Activated CD4-positive, CD25-positive, alpha-beta regulatory T cell treated with anti-CD3 and anti-CD28 coated beads, Interleukin-2, amount 50 U/mL, for 72 hours (primary cell): Measurements from ENCODE around the gene TMTC2.

Experiments
- DNase-seq: peaks from one replicate; pipeline ENCODE4 v3.0.0; 2021

The TMTC2 gene

GRCh38 chr12:82848845-82849244 is 162.1 kb downstream of the TMTC2 start:
- DNase-seq = no peak

- DNase-seq = no peak
Measured at GRCh38 chr12:82852529-82852928, 165.8 kb downstream of the TMTC2 start.

DNA sequence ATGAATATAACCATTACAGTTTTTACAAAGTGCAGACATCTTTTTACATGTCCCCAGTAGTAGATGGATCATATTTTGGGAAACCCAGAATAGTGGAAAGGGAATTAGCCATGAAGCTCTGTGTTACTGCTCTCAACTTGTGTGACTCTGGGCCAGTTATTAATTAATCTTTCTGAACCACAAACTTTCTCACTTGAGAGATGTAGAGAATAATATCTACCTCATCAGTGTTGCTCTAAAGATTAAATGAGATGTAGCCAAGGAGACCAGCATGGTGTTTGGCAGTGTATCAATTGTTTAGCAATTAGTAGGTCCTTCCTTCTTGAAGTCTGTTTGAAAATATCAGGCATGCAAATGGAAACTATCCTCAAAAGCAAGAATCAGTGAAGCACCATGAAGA is 169.2 kb downstream of the TMTC2 start:
- DNase-seq = no peak

- no peak for DNase-seq
Measured at GRCh38 chr12:82857276-82857675, 170.6 kb downstream of the TMTC2 start.

DNA sequence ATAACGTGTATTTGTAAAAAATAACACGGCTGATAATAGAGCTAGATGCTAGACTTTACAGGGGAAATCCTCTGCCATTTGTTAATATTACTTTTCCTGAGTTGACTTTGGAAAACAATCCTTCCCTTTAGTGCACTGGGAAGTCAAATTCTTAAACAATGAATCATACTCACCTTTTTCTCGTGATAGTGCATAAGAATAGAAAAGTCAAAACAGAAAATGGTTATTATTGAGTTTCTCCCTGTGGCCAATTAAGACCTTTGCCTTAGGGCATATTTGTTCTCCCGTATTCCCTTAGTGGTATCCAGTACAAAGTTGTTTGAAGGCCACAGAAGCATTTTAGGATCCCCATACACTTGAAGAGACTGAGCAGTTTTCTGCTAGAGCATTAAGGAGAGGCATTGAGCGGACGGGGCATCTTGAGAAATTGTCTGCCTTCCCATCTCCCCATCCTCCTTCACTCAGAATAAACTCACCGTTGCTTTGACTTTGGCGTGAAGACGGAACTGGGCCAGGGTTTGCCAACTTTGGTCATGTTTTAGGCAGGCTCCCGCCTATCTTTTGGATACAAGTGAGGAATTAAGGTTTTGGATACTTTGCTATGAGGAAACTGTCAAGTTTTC is 171.3 kb downstream of the TMTC2 start:
- DNase-seq = no peak

GRCh38 chr12:82858534-82858917 is 171.8 kb downstream of the TMTC2 start:
- DNase-seq = no peak

GRCh38 chr12:82862069-82862841 is 175.5 kb downstream of the TMTC2 start:
- DNase-seq = no peak

DNA sequence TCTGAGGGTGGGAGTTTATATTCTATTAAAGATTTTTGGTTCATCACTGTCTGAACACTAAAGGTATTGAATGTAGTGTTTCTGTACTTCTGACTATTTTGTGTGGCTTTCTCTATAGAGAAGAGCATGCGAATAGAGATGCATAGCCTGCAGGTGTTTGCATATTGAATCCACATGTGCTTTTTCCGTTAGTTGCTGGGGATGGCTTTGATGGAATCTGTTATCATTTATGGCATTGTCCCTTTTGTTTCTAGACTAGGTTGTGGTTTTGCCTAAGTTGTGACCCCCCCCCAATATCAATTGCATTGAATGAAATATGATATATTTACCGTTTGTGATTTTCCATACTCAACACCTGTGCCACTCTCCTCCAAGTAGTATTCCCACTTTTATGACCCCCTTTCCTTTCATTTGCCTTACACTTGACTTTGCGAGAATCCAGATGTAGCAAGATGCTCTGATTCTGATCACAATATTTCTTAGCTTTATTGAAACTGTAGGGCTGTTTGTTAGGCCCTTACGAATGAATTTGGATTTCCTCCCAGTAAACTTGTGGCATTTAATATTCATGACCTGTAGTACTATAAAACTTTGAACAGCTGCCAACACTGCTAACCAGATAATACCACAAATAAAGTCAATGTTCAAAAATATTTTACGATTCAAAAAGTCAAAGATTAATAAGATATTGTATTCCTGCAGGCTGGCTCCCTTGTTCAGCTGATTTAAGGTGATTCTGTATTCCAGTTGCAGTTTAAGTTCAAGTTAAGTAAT is 176.4 kb downstream of the TMTC2 start:
- DNase-seq = no peak

- DNase-seq = no peak
Measured at GRCh38 chr12:82866227-82866775, 179.6 kb downstream of the TMTC2 start.

DNA sequence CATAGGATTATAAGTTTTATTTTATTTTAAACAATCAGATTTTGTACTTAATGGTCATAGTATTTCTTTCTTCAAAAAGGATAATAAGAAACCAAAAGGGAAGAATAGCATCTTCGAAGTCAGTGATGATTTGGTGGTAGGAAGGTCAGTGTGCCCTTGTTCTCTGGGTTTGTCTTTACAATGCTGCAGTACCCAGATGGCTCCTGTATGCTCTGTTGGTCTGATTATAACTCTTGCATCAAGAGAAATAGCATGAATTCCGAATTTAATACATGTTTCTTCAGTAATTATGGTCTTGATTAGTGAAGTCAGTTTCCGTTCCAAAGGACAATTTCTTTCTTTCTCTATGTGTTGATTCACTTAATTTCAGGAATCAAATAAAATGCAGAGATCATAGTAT is 180.2 kb downstream of the TMTC2 start:
- DNase-seq = no peak

- DNase-seq = no peak
Measured at GRCh38 chr12:82867762-82868500, 181.2 kb downstream of the TMTC2 start.

GRCh38 chr12:82870771-82871377 is 184.2 kb downstream of the TMTC2 start:
- DNase-seq = no peak

GRCh38 chr12:82872088-82872487 is 185.4 kb downstream of the TMTC2 start:
- DNase-seq = no peak

DNA sequence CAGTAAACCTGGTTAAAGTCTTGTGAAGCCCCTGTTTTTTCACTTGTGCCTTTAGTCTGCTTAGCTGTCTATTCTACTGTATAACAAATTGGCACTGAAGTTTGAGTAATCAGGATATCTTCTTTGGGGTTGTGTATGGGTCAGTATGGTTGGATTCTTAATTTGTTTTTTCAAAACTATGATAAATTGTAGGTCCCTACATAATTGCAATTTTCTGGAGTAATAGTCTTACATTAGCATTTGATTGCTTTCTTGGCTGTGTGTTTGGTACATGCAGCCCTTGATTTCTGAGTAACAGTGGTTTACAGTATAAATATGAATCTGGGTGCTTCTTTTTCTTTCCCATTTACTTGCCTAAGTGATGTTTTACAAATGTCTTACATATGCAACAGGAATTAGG is 186.6 kb downstream of the TMTC2 start:
- no peak for DNase-seq

GRCh38 chr12:82873951-82874350 is 187.2 kb downstream of the TMTC2 start:
- no peak for DNase-seq

GRCh38 chr12:82874945-82875344 is 188.2 kb downstream of the TMTC2 start:
- DNase-seq = no peak

- DNase-seq = no peak
Measured at GRCh38 chr12:82876075-82876474, 189.4 kb downstream of the TMTC2 start.

GRCh38 chr12:82877963-82878362 is 191.3 kb downstream of the TMTC2 start:
- no peak for DNase-seq

GRCh38 chr12:82880442-82880901 is 193.8 kb downstream of the TMTC2 start:
- DNase-seq = no peak

GRCh38 chr12:82883394-82884355 is 197.0 kb downstream of the TMTC2 start:
- DNase-seq = no peak
